ENCODE measurements around the gene LRRC18. TPM values are rescaled to one million over a fixed set of nuclear protein-coding genes. Genes with fewer than 3 reads are reported as not detected.

The LRRC18 gene
- total RNA-seq, 1 donor from 2014 or later = not detected

GRCh38 chr10:48880016-48880705 is 59.5 kb downstream of the LRRC18 start:
- DNase-seq = no peak

GRCh38 chr10:48879451-48879850 is 60.2 kb downstream of the LRRC18 start:
- no peak for DNase-seq

DNA sequence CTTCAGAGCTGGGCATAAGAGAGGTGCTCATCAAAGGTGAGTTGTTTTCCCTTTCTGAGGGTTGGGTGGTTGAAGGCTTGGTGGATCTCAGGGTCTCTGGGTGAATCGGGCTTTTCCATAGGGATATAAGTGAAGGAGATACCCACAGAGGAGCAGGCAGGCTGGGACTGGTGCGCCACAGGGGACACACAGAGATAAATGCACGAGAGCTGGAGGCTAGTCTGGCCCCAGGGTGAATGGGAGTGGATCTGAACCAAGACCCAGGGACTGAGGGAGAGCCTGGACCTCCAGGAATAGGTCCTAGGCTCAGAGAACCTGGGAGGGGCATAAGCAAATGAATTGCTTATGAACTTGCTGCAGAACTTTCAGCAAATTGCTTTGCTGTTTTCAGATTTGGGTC is 61.5 kb downstream of the LRRC18 start:
- DNase-seq = no peak

- no peak for DNase-seq
These were observed 67.4 kb downstream of the LRRC18 start for GRCh38 chr10:48872234-48872633.

Other genes starting within 250 kb of the LRRC18 start
- gene VSTM4, start 175.7 kb upstream of the LRRC18 start, total RNA-seq = 0.56 and 1.0 TPM in 2 replicates
- gene FAM170B, start 194.2 kb upstream of the LRRC18 start, total RNA-seq = not detected in 2 replicates
- gene TMEM273, start 248.6 kb upstream of the LRRC18 start, total RNA-seq = 16.2 and 49.9 TPM in 2 replicates